ENCODE data around the gene CYP4A22.
A peak's percentile ranks its signal among the peaks of the same experiment; 100 is the strongest.
"Not testable (repeated sequence)": the region's sequence is repeated elsewhere in the genome, so short reads cannot be mapped to it uniquely, and the experiment has no call there.

The CYP4A22 gene

GRCh38 chr1:47137198-47137597 is at the start of gene CYP4A22:
TSS of gene CYP4A22 (plus strand) at chr1:47137441. CDS start at chr1:47137486, 45 bp downstream.
- no peak for DNase-seq

- DNase-seq = peak; percentile 10
Measured at GRCh38 chr1:47089356-47089755, 47.9 kb upstream of the CYP4A22 start.

- DNase-seq = not testable (repeated sequence)
Measured at GRCh38 chr1:47091476-47091875, 45.8 kb upstream of the CYP4A22 start.

- DNase-seq = no peak
Measured at GRCh38 chr1:47104816-47105215, 32.4 kb upstream of the CYP4A22 start.

GRCh38 chr1:47106792-47107191 is 30.4 kb upstream of the CYP4A22 start:
- DNase-seq = no peak

GRCh38 chr1:47107851-47108574 is 29.2 kb upstream of the CYP4A22 start:
- not testable (repeated sequence) for DNase-seq

GRCh38 chr1:47109482-47109881 is 27.8 kb upstream of the CYP4A22 start:
- not testable (repeated sequence) for DNase-seq

- no peak for DNase-seq
Measured at GRCh38 chr1:47113178-47113577, 24.1 kb upstream of the CYP4A22 start.

GRCh38 chr1:47121039-47121438 is 16.2 kb upstream of the CYP4A22 start:
- DNase-seq = not testable (repeated sequence)

- not testable (repeated sequence) for DNase-seq
Measured at GRCh38 chr1:47124834-47125233, 12.4 kb upstream of the CYP4A22 start.

- not testable (repeated sequence) for DNase-seq
Measured at GRCh38 chr1:47126997-47127396, 10.2 kb upstream of the CYP4A22 start.

GRCh38 chr1:47128221-47128620 is 9.0 kb upstream of the CYP4A22 start:
- no peak for DNase-seq

- DNase-seq = peak; percentile 59
Measured at GRCh38 chr1:47128854-47129253, 8.4 kb upstream of the CYP4A22 start.

- DNase-seq = not testable (repeated sequence)
Measured at GRCh38 chr1:47129489-47130230, 7.6 kb upstream of the CYP4A22 start.

GRCh38 chr1:47132665-47133064 is 4.6 kb upstream of the CYP4A22 start:
- DNase-seq = not testable (repeated sequence)

GRCh38 chr1:47137925-47138615 is 829 bp downstream of the CYP4A22 start:
- no peak for DNase-seq

- DNase-seq = not testable (repeated sequence)
Measured at GRCh38 chr1:47140358-47140757, 3.1 kb downstream of the CYP4A22 start.

GRCh38 chr1:47143654-47144053 is 6.4 kb downstream of the CYP4A22 start:
- not testable (repeated sequence) for DNase-seq

GRCh38 chr1:47146495-47146894 is 9.3 kb downstream of the CYP4A22 start:
- DNase-seq = not testable (repeated sequence)

- DNase-seq = no peak
Measured at GRCh38 chr1:47147047-47147785, 10.0 kb downstream of the CYP4A22 start.

GRCh38 chr1:47149162-47149561 is 11.9 kb downstream of the CYP4A22 start:
- not testable (repeated sequence) for DNase-seq

- not testable (repeated sequence) for DNase-seq
Measured at GRCh38 chr1:47156457-47156856, 19.2 kb downstream of the CYP4A22 start.

- DNase-seq = not testable (repeated sequence)
Measured at GRCh38 chr1:47157957-47158356, 20.7 kb downstream of the CYP4A22 start.
